ENCODE measurements around the gene STAT6.
A peak's percentile ranks its signal among the peaks of the same experiment; 100 is the strongest.

STAT6 gene

GRCh38 chr12:57101892-57102695, 9.1 kb downstream of the STAT6 start:
- peak; percentile 5 for DNase-seq (ENCODE audit: low spot score)

DNA sequence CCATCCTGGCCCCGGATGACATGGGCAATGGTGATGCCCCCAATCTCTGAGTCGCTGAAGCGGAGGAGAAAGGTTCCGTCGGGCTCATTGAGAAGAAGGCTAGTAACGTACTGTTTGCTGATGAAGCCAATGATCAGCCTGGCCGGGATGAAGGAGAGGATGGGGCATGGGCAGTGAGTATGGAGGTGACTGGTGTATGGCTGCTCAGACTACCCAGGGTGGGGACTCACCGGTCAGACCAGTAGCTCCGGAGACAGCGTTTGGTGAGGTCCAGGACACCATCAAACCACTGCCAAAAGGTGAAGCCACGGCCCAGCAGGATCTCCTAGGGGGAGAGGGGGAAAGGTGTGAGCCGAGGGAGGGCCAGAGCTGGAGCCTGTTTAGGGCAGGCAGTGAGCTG, 11.4 kb downstream of the STAT6 start:
- DNase-seq (ENCODE audit: low spot score) = peak; percentile 4

DNA sequence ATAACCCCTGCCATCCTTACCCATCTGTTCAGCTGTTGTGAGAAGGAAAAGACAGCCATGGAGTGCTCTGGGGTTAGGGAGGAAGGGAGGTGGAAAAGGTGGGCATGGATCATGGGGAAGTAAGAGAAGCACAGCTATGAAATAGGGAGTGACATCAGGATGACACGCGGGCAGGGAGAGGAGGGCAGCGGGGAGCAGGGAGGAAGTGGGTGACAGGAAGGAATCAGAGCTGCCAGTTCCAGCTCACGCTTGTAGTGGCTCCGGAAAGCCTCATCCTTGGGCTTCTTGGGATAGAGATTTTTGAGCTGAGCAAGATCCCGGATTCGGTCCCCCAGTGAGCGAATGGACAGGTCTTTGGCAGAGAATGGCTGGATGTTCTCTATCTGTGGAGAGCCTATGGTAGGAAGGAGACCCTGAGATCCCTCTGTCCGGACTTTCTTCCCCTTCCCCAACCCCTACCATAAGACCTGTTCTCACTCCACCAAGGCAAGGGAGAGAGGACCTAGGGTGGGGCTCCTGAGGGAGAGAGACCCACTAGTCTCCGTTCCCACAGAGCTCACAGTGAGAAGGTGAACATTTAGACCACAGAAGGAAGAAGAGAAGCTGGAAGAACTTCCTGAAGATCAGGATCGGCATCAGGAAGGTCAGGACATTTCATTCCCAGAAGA, 12.0 kb downstream of the STAT6 start:
- DNase-seq (ENCODE audit: low spot score) = peak; percentile 12

DNA sequence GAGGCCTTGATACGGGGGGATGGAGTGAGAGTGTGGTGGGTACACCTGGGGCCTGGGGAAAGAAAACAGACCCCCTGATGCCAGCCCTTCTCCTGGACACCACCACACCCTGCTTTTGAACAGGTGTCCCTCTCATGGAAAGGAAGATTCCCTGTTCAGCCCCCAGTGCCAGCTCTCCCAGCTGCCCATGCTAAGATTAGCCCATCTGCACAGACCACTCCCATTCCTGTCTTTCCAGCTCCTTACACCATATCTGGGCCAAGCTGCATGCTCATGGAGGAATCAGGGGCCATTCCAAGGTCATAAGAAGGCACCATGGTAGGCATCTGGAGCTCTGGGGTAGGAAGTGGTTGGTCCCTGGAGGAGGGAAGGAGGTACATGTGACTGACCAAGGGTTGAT, 12.6 kb downstream of the STAT6 start:
- DNase-seq (ENCODE audit: low spot score) = peak; percentile 2

GRCh38 chr12:57097554-57097835, 13.7 kb downstream of the STAT6 start:
- no peak for DNase-seq (ENCODE audit: low spot score)

GRCh38 chr12:57096748-57097553, 14.2 kb downstream of the STAT6 start:
- peak; percentile 4 for DNase-seq (ENCODE audit: low spot score)

- peak; percentile 15 for DNase-seq (ENCODE audit: low spot score)
These were observed 15.0 kb downstream of the STAT6 start for GRCh38 chr12:57096099-57096572.

- peak; percentile 2 for DNase-seq (ENCODE audit: low spot score)
These were observed 15.7 kb downstream of the STAT6 start for GRCh38 chr12:57095440-57095839.

DNA sequence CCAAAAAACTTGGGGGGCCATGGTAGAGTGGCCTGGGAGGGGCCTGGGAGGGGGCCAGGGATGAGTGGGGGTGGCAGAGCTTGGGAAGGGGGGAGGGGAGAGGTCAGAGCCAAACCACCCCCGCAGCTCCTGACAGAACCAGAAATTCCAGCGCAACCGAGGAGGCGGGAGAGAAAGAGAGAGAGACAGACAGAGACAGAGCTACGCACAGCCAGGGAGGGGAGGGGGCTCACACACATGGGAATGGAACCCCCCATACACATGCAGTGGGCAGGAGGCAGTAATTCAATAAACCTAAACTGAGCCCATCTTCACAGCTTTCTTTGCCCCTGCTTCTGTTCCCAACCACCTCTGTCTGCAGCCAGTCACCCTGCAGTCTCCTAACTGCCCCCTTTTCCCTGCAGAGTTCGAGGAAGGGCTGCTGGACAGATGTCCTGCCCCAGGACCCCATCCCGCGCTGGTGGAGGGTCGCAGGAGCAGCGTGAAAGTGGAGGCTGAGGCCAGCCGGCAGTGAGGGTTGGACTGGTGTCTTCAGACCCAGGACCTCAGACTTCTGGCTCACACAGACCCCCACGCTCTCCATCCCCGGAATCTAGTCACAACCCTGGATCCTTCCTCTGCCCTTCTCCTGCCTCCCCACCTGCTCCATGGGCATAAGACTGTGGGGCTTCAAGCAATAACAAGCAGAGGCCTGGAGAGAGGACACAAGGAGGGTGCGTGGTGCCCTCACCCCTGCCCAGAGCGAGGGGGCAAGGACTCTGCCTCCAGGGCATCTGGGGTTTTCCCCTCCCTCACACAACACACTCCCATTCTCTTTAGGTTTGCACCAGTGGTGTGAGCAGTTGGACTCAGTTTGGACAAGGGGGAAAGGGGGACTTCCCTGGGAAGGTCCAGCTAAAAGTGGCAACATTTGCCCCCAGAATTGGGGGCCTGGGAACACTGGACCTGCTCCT, 16.7 kb downstream of the STAT6 start:
- no peak for DNase-seq (ENCODE audit: low spot score)

DNA sequence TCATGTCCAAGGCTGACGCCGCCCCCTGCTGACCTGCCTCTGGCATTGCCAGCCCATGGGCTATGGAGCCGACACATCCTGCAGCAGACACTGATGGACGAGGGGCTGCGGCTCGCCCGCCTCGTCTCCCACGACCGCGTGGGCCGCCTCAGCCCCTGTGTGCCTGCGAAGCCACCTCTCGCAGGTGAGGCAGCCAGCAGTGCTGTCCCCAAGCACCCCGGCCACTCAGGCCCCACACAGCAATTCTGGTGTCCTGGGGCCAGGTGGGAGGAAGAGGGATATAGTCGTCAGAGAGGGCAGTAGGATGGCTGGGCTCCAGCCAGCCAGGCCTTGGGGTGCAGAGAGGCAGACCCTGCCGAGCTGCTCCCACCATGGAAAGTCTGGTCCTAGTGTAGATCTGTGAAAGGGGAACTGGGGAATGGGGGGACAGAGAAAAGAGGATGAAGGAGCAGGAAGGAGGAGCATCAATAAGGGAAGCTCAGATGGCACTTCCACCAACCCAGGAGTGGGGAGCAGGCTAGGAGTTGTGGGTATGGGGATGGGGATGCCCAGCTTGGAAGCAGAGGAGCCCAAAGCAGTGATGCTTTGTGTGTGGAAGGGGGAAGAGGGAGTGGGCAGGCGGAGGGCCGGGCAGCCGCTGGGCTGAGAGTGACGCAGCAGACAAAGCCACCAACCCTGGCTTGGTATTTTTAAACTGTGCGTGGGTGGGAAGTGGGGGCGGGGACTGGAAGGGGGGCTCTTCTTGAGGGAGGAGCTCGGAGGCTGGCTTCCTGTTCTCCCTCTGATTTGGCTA, 17.6 kb downstream of the STAT6 start:
- peak; percentile 90 for DNase-seq (ENCODE audit: low spot score)

DNA sequence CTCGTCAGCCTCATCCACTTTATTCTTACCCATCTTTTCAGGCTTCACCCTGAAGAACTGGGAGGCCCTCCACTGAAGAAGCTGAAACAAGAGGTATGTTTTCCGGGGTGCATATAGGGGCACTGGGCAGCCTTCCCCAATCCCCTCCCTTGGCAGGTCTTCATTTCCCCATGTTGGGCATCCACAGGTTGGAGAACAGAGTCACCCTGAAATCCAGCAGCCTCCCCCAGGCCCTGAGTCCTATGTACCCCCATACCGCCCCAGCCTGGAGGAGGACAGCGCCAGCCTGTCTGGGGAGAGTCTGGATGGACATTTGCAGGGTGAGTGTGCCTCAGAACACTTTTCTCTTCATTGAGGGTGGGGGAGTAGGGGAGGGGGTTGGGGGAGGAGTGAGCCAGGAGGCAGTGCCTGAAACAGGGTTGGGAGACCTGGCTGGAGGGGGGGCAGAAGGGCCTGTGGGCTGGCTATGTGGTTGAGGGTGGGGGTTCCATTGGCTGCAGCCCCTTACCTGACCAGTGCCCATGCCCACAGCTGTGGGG, 18.2 kb downstream of the STAT6 start:
- peak; percentile 3 for DNase-seq (ENCODE audit: low spot score)

DNA sequence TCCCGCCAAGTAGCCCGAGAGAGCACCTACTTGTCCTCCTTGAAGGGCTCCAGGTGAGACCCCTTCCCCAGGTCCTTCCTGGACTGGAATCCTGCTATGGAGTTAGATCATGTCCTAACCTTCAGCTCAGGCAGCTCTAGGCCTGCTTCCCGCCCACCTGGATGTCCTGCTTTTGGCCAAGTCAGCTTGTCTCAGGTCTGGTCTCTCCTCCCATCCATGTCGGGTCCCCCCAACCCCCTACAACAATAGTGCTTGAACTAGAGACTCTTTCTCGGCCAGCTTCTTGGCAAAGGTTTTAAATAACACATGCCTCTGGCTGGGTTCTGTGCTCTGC, 18.7 kb downstream of the STAT6 start:
- no peak for DNase-seq (ENCODE audit: low spot score)

DNA sequence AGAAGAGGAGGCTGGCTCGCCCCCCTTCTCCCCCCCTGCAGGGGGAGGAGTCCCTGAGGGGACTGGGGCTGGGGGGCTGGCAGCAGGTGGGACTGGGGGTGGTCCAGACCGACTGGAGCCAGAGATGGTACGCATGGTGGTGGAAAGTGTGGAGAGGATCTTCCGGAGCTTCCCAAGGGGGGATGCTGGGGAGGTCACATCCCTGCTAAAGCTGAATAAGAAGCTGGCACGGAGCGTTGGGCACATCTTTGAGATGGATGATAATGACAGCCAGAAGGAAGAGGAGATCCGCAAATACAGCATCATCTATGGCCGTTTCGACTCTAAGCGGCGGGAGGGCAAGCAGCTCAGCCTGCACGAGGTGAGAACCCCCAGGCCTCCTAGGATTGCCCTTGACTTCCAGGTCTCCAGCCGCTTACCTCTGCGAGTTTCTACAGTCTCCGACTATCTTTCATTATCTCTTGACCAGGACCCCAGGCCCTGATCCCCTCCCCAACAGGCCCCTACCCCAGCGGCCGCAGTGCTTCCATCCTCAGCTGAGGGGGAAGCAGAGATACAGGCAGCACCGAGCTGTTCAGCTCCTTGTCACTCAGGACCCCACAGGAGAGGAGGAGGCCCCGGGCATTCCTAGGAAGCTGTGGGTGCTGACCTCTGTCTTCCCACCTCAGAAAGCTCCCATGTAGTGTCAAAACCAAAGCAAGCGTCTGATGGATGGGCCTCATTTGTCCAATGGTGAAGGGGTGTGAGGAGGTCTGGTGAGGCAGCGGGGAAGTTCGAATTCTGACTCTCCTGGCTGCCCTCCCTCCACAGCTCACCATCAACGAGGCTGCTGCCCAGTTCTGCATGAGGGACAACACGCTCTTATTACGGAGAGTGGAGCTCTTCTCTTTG, 19.3 kb downstream of the STAT6 start:
- peak; percentile 2 for DNase-seq (ENCODE audit: low spot score)

- DNase-seq (ENCODE audit: low spot score) = peak; percentile 45
These were observed 20.1 kb downstream of the STAT6 start for GRCh38 chr12:57090924-57091637.

- DNase-seq (ENCODE audit: low spot score) = peak; percentile 8
These were observed 20.7 kb downstream of the STAT6 start for GRCh38 chr12:57090490-57090889.

DNA sequence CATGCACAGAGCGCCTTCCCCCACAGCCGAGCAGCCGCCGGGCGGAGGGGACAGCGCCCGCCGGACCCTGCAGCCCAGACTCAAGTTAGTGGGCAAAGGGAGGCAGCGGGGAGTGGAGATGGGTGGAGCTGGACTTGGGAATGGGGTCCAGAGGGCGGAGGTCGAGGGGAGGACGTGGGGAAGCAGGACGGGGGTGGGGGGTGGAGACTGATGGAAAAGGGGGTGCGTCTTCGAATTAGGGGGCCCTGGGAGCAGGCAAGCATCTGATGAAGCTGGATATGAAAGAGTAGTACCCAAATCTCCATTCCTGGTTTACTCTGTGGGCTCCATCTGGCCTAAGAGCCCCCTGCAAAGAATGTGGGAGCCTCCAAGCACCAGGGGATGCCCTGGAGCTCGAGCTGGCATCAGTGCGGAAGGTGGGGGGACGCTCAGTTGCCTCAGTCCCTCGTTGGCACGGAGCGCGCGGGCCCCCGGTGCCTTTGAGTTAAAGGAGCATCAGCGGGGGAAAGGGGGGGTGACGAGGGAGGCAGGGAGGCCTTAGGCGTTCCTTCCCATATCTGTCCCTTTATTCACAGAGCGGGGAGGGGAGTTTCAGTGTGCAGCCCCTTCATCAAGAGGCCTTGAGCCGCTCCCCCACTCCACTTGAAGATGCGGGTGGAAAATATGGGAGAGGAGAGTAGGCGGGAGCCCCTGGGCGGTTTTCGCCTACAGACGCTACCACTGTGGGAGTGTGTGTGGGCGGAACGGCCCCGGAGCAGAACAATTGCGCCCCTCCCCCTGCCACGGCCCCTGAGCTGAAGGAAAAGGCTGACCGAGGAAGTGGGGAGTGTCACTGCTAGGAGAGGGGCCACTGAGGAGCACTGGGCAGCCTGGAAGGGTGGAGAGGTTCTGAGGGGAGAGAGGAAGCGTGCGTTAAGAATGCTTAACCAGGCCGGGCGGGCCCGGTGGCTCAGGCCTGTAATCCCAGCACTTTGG, 21.6 kb downstream of the STAT6 start:
- peak; percentile 40 for DNase-seq (ENCODE audit: low spot score)

DNA sequence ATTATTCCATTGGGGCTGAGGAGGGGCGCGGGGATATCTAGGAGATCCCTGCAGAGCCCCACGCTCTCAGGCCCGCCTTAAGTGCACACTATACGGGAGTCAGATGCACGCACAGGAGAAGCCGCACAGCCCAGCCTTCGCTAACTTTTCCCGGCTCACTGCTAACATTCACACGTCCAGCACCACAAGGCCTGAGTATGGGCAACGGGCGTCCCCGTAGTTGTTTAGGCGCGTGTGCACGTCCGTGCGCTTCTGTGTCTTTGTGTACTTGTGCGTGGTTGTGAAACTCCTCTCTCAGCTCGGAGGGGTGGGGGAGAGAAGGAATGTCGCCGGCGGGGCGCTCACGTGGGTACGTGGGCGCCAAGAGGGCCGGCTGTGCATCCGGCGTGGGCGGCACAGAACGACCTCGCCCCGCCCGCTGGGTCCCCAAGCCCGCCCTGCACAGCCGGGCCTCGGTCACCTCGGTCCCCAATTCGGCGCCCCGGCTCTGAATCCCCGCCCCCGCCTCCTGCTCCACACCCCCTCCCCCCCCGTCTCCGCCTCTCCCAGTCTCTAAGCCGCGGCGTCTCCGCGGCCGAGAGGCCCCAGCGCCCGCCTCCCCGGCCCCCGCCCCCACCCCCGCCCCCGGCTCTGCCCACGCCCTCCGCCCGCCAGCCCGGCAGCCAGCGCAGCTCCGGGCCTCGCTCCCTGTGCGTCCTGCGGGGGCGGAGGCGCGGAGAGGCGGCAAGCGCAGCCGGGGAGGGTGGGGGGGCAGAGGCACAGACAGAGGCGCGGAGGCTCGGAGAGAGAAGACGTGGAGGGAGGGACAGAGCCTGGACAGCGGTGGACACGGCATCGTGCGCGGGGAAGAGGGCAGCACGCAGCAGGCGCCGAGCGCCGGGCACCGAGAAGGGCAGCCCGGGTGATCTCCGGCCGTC, 22.6 kb downstream of the STAT6 start, which contains the start of gene NAB2:
Gene NAB2, plus strand, starts transcription at position 761 of the 917 bp plus-strand sequence. CDS start 158 bp downstream, outside the sequence.
- DNase-seq (ENCODE audit: low spot score) = peak; percentile 95

Data from AG20443 (cell line).